Measurements from ENCODE around the gene KHDRBS1. TPM values are rescaled to one million over a fixed set of nuclear protein-coding genes. Genes with fewer than 3 reads are reported as not detected.
A peak's percentile ranks its signal among the peaks of the same experiment; 100 is the strongest.
"Not testable (repeated sequence)": the region's sequence is repeated elsewhere in the genome, so short reads cannot be mapped to it uniquely, and the experiment has no call there.

Gene KHDRBS1
- polyA plus RNA-seq, 1 experiment: 24.1 TPM

GRCh38 chr1:32001863-32002262 is 11.8 kb upstream of the KHDRBS1 start:
- no peak for TF ChIP-seq CTCF (IDR thresholded peaks at IDR 0.05; ENCODE audit: insufficient read depth, low read depth, low read length)
- no peak for DNase-seq (ENCODE audit: low read depth)
- ChIA-PET POLR2A (no interaction called here), CTCF (no interaction called here)
- Histone ChIP-seq H3K4me3 (ENCODE audit: low read depth, low read length) (no peak overlapping the region), H3K36me3 (ENCODE audit: control insufficient read depth, insufficient read depth, low read length) (no peaks in the 10 kb centered on the region), H3K27me3 (ENCODE audit: control insufficient read depth, insufficient read depth, low read length) (no peaks in the 10 kb centered on the region)

- DNase-seq (ENCODE audit: low read depth); H3K27me3 ChIP-seq (ENCODE audit: control insufficient read depth, insufficient read depth, low read length); POLR2A ChIA-PET; H3K36me3 ChIP-seq (ENCODE audit: control insufficient read depth, insufficient read depth, low read length); H3K4me3 ChIP-seq (ENCODE audit: low read depth, low read length): not testable (repeated sequence)
- CTCF ChIA-PET: interaction anchor here (2.0 to 5.9 kb wide), 3 partner anchors 10 to 37 kb away, joined by 9 to 41 read pairs (median 31); no protein-coding TSS in a partner anchor
Observed at GRCh38 chr1:32002285-32002684, 11.4 kb upstream of the KHDRBS1 start.

GRCh38 chr1:32005522-32005921 is 8.1 kb upstream of the KHDRBS1 start:
- Histone ChIP-seq H3K27me3 (ENCODE audit: control insufficient read depth, insufficient read depth, low read length) (no peaks in the 10 kb centered on the region), H3K4me3 (ENCODE audit: low read depth, low read length) (no peak overlapping the region), H3K36me3 (ENCODE audit: control insufficient read depth, insufficient read depth, low read length) (no peaks in the 10 kb centered on the region)
- DNase-seq (ENCODE audit: low read depth): no peak
- POLR2A ChIA-PET: no interaction called here
- CTCF ChIA-PET: interaction anchor here (0.9 to 5.9 kb wide), 5 partner anchors 11 to 189 kb away, joined by 4 to 41 read pairs (median 7); partner anchors contain the start of gene PTP4A2
- no peak for TF ChIP-seq CTCF (IDR thresholded peaks at IDR 0.05; ENCODE audit: insufficient read depth, low read depth, low read length)

- TF ChIP-seq CTCF (IDR thresholded peaks at IDR 0.05; ENCODE audit: insufficient read depth, low read depth, low read length): no peak
- no peak overlapping the region for H3K4me3 ChIP-seq (ENCODE audit: low read depth, low read length)
- ChIA-PET POLR2A (no interaction called here), CTCF (interaction anchor here (1.1 to 5.9 kb wide), 3 partner anchors 9 to 23 kb away, joined by 3 to 41 read pairs (median 13); no protein-coding TSS in a partner anchor)
- H3K36me3 ChIP-seq (ENCODE audit: control insufficient read depth, insufficient read depth, low read length): no peaks in the 10 kb centered on the region
- no peaks in the 10 kb centered on the region for H3K27me3 ChIP-seq (ENCODE audit: control insufficient read depth, insufficient read depth, low read length)
- DNase-seq (ENCODE audit: low read depth): no peak
Observed at GRCh38 chr1:32007591-32007940, 6.1 kb upstream of the KHDRBS1 start.

- Histone ChIP-seq H3K36me3 (ENCODE audit: control insufficient read depth, insufficient read depth, low read length) (no peaks in the 10 kb centered on the region), H3K27me3 (ENCODE audit: control insufficient read depth, insufficient read depth, low read length) (no peaks in the 10 kb centered on the region), H3K4me3 (ENCODE audit: low read depth, low read length) (no peak overlapping the region)
- ChIA-PET CTCF (no interaction called here), POLR2A (no interaction called here)
- no peak for DNase-seq (ENCODE audit: low read depth)
- TF ChIP-seq CTCF (IDR thresholded peaks at IDR 0.05; ENCODE audit: insufficient read depth, low read depth, low read length): no peak
Observed at GRCh38 chr1:32010246-32010645, 3.4 kb upstream of the KHDRBS1 start.

GRCh38 chr1:32012709-32013385 is 821 bp upstream of the KHDRBS1 start:
- ChIA-PET CTCF (interaction anchor here (0.9 kb wide), 1 partner anchor 9 kb away, joined by 6 read pairs; no protein-coding TSS in a partner anchor), POLR2A (no interaction called here)
- DNase-seq (ENCODE audit: low read depth): no peak
- no peaks in the 10 kb centered on the region for H3K27me3 ChIP-seq (ENCODE audit: control insufficient read depth, insufficient read depth, low read length)
- H3K4me3 ChIP-seq (ENCODE audit: low read depth, low read length): peak overlapping the region; percentile 88
- H3K36me3 ChIP-seq (ENCODE audit: control insufficient read depth, insufficient read depth, low read length): no peaks in the 10 kb centered on the region
- TF ChIP-seq CTCF (IDR thresholded peaks at IDR 0.05; ENCODE audit: insufficient read depth, low read depth, low read length): no peak

All from BJ (cell line).